DMS53 (cell line): ENCODE results near the gene POLR2J.
"Not testable (repeated sequence)": the region's sequence is repeated elsewhere in the genome, so short reads cannot be mapped to it uniquely, and the experiment has no call there.

Experiments used
- DNase-seq: peaks from one replicate; lab custom pipeline; 2025; lab: John Stamatoyannopoulos, UW

The POLR2J gene

DNA sequence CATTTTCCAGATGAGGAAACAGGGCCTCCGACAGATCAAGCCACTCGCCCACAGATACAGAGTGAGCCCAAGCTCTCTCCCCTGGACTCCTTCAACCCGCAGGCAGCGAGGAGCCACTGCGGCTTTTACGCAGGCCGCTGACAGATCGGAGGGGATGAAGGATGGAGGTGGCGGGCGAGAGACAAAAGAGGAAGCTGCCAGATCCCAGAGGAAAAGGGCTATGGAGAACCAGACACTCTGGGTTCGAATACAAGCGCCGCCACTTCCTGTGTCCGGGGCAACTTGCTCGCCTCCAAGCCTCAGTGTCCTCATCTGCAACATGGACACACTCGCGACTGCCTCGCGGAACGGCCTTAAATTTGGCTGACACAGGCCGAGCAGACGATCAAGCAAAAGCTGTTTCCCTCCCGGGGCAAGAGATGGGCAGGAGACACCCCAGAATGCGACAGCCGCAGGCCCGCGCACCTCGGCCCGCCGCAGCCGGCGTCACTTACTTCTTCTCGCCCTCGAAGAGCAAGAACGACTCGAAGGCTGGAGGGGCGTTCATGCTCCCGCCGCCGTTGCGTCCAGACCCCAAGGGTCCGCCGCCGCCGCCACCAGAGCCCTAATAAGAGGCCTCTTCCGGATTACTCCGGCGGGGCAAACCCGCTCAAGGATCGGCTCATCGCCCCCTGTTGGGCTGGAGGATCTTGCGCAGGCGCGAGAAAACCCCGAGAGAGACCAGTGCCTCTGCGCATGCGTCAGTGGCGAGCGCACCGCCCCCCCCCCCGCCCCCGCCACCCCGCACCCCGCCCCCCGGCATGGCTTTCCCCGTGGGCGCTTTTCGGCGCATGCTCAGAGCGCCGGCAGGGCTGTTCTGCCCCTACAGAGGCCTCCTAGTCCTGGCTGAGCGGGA lies at the start of gene POLR2J:
POLR2J (minus strand) TSS at position 609 of the 895 bp plus-strand sequence; CDS start at position 547, 62 bp downstream.
- DNase-seq: not testable (repeated sequence)

GRCh38 chr7:102527822-102528793 lies 49.4 kb upstream of the POLR2J start:
- DNase-seq: not testable (repeated sequence)

GRCh38 chr7:102527182-102527581 lies 48.5 kb upstream of the POLR2J start:
- not testable (repeated sequence) for DNase-seq

DNA sequence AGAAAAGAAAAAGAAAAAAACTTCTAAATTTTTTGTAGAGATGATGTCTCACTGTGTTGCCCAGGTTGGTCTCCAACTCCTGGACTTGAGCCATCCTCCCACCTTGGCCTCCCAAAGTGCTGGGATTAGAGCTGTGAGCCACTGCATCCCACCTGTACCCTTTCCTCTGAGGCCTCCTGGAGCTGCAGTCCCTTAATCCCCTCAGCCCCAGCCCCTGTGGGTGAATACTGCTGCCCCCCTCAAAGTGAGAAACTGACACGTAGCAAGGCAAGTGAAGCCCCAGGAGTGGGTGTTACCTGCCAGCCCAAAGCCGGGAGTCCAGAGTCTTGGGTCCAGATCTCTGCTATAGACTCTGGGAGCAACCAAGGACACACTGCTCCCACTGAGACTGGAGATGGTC lies 46.1 kb upstream of the POLR2J start:
- DNase-seq: not testable (repeated sequence)

GRCh38 chr7:102520797-102521196 lies 42.1 kb upstream of the POLR2J start:
- not testable (repeated sequence) for DNase-seq

- not testable (repeated sequence) for DNase-seq
Observed at GRCh38 chr7:102517550-102518147, 38.9 kb upstream of the POLR2J start, which contains the start of gene RASA4B. Gene RASA4B (minus strand): TSS chr7:102517777. CDS start chr7:102517710, 67 bp downstream.

DNA sequence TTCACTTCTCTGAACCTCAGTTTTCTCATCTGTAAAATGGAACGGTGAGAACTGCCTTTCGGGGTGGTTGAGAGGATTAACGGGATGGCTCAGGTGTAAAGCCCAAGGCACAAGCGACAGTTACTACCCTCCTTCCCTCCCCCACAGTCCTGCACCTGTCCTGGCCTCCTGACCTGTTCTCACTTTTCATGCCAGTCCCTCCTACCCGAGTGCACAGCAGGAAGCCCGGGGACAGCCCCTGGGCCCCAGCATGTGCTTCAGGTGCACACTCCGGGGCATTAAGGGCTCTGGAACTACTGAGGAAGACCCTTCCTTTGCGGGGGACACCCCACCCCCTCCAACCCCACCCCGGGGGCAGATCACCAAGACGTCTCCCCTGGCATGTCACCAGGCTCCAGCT lies 38.2 kb upstream of the POLR2J start:
- DNase-seq: not testable (repeated sequence)

DNA sequence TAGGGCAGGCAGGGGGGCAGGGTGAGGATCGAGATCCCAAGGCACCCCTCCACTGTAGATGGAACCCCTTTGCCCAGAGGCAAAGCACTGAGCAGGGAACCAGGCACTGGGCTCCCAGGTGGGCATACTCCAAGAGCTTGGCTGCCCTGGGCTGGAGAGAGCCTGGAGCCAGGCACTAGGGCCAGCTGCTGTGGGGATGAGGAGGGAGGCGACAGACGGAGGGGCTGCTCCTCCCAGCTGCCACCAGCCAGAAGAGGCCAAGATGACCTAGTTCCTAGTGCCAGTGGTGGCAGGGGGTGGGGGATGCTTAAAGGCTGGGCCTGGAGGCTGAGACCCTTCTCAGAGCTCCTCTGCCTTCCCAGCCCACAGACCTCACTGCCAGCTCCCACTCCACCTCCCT lies 37.2 kb upstream of the POLR2J start:
- not testable (repeated sequence) for DNase-seq

DNA sequence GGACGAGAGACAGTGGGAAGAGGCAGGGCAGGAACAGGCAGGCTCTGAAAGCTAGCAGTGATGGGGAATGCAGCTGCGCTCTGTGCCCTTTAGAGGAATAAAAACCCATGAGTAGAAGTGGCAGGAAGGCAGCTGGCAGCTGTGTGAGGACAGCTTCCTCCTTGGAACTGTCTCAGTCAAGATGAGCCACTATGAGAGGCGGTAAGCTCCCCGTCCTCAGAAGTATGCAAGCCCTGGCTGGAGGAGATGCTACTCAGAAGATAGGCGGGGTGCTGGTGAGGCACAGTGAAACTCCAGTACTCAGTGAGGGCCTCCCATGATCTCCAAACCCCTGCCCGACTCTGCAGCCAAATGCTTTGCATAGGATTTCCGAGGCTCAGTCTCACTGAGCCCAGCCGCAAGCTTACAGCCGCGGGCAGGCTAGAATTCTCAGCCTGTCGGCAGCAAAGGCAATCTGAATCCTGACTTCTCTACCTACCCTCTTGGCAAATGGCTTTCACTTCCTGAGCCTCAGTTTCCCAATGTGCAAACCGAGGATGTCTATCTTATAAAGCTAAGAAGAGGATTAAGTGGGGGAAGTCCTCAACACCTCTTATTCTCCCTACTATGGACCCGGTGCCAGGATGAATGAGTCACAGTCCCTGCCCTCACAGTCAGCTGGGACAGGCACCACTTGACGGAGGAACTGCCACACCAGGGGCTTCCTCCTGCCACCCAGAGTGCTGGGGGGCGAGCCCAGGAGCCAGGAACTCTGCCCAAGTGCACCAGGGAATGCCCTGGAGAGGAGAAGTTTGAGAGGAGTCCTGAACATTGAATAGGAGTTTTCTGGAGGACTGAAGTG lies 36.4 kb upstream of the POLR2J start:
- not testable (repeated sequence) for DNase-seq

GRCh38 chr7:102512642-102513221 lies 34.0 kb upstream of the POLR2J start:
- DNase-seq: not testable (repeated sequence)

DNA sequence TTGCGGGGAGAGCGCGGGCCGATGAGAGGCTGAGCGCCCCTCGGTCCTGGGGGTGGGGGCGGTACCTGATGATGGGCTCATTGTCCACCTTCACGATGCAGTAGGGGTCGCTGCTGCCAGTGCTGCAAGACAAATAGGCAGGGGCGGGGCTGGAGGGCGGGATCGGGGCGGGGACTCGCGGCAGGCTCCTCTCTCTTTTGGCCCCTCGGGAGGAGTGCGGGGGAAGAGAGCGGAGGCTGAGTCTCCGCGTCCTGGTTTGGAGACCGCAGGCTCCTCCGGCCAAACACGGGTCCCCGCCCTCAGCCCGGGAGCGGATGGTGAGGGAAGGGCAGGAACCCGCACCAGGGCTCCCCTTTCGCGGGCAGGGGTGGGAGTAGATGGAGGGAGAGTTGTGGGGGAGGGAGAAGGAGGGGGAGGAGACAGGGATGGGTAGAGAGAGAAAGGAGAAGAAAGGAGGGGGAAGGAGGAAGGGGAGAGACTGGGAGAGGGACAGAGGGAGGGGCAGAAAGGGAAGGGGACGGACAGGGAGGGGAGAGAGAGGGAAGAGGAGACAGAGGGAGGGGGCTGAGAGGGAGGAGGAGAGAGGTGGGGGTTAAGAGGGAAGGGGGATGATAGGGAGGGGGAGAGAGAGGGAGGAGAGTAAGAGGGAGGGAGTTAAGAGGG lies 33.3 kb upstream of the POLR2J start:
- DNase-seq: not testable (repeated sequence)

DNA sequence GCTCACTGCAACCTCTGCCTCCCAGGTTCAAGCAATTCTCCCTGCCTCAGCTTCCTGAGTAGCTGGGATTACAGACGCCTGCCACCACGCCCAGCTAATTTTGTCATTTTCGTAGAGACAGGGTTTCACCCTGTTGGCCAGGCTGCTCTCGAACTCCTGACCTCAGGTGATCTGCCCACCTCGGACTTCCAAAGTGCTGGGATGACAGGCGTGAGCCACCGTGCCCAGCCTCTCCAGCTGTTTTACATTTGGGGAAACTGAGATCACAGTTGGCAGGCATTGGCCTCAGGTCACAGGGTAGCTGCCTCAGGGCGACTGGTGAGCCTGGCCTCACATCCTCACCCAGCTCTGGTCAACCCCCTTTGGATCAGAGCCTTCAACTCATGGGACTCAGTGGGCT lies 31.9 kb upstream of the POLR2J start:
- DNase-seq: not testable (repeated sequence)

DNA sequence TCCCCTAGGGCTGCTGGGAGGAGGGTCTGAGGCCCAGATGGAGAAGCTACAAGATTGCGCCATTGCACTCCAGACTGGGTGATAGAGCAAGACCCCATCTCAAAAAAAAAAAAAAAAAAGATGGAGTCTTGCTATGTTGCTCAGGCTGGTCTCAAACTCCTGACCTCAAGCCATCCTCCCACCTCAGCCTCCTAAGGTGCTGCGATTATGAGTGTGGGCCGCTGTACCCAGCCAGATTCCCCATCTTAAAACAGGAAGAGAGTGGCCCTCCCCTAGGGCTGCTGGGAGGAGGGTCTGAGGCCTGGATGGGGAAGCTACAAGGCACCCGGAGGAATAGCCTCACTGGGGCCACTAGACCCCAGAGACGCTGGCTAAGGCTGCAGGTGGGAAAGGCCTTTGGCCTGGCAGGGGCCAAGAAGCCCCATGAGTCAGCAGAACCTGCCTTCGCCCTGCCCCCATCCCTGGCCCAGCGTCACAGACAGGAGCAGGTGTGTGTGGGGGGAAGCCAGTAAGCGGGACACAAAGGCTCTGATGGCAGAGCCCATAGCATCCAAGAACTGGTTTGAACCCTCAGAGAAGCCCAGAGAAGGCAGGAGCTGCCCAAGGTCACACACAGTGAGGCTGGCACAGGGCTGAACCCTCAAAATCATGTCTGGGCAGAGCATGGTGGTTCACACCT lies 28.8 kb upstream of the POLR2J start:
- not testable (repeated sequence) for DNase-seq

DNA sequence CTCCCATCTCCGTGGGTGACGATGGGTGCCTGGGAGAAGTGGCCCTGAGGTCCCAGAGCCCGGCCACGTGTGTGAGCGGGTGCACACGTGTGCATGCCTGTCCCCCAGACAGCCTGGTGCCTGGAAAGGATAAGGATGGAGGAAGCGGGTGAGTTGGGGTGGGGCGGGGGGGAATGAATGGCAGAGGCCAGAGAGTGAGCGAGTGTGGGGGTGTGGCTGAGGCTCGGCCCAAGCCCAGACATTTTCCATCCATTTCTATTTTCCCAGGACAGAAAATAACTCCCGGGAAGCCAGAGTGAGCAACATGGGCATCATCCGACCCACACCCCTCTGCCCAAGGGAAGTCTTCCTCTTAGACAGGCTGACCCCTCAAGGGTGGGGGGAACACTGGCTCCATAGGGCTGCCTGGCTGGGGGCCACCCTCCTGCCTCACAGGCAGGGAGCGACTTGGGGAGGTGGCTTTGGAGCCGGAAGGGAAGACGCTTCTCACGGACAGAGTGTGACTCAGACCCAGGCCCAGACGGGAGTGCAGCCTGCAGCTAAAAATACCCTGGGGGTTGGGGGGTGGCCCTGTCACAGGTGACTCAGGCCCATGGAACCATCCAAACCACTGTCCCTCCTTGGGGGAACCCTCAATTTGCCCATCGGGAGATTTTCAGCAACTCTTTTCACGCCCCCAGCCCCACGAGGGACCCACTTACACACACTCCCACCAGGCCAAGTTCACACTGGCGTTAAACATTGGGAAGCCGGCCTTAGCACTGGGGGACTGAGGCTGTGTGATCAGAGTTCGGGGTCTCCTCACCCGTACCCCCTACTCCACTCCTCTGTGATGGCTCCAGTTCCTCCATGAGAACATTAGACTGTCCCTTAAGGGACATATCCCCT lies 26.8 kb upstream of the POLR2J start:
- DNase-seq: not testable (repeated sequence)

DNA sequence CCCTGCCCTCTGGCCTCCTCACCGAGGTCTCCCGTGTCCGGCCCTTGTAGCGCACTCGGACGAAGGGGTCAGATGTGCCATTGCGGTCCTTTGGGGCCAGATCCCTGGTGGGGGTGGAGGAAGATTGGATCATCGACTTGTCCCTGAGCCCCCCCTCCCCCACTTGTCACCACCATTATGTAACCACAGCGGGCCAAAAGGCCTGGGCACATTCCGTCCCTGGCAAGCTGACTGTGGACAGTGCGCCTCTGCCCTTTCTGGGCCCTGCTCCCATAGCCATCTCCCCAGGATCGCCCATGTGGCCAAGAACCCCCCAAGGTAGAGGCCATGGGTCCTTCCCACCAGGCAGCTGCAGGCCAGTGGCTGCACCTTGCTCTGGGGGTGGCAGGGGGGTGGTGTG lies 24.4 kb upstream of the POLR2J start:
- DNase-seq: not testable (repeated sequence)

DNA sequence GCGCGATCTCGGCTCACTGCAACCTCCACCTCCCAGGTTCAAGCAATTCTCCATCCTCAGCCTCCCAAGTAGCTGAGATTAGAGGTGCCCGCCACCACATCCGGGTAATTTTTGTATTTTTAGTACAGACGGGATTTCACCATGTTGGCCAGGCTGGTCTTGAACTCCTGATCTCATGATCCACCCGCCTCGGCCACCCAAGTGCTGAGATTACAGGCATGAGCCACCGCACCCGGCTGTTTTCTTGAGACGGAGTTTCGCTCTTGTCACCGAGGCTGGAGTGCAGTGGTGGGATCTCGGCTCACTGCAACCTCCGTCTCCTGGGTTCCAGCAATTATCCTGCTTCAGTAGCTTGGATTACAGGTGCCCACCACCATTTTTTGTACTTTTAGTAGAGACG lies 19.6 kb upstream of the POLR2J start:
- not testable (repeated sequence) for DNase-seq

DNA sequence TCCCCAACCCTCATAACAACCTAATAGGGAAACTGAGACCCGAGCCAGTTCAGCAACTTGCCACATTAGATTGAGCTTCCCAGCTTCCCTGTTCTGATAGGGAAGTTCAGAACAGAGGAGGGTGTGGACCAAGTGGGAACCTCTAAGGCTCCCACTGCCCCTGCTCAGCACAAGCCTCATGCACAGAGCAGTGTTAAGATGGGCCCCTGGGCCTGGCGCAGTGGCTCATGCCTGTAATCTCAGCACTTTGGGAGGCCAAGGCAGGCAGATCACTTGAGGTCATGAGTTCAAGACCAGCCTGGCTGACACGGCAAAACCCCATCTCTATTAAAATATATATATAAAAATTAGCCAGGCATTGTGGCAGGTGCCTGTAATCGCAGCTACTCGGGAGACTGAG lies 18.6 kb upstream of the POLR2J start:
- DNase-seq: not testable (repeated sequence)

DNA sequence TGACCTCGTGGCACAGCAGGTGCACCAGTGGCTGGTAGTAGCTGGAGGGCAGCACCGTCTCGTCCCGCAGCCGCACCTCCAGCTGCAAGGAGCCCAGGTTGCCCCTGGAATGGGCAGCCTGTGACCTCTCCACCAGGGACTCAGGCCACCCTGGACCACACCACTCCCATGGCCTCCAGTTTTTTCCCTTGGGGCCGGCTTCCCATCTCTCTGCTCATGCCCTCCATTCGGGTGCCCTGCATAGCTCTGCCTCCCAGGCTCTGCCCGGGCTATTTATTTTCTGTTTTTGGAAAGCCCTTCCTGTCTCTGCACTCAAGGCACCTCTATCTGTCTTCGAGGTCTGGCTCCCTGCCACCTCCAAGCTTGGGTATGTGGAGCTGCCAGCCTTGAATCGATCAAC lies 18.1 kb upstream of the POLR2J start:
- DNase-seq: not testable (repeated sequence)
